ENCODE measurements around the gene FREM1. TPM values are rescaled to one million over a fixed set of nuclear protein-coding genes. Genes with fewer than 3 reads are reported as not detected.

FREM1 gene
- total and polyA plus RNA-seq, 2 of the 13 experiments (the other 11 are each of a cell fraction or from before 2014, with no cell fraction given), result 64.3 to 202 TPM

DNA sequence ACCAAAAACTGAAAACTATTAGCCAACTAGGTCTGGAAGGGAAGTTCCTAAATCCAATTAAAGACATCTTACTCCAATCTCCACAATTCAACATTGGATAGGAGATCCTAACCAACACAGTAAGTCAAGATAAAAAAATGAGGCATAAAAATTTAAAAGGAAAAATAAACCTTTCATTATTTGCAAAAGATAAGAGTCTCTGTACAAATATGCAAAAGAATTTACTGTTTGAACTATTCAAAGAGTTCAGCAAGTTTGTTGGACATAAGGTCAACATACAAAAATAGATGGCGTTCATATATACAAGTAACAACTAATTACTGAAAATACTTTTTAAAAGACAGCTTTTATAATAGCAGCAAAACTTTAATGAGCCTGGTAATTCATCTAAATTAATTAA, 3.1 kb upstream of the FREM1 start:
- Histone ChIP-seq H3K4me2 (ENCODE audit: low read depth, low read length) (peak overlapping the region; percentile 40; the same call in 1 of the 2 replicates), H3K36me3 (replicated peaks in 1 of 2; ENCODE audit: control insufficient read depth in 1 of 2, insufficient read depth in 2 of 2, low read length in 2 of 2) (no peaks in the 10 kb centered on the region), H3K9ac (ENCODE audit: insufficient read depth, low read depth, low read length) (no peak overlapping the region), H3K9me3 (ENCODE audit: low read length) (no peaks in the 10 kb centered on the region), H3K4me3 (replicated peaks in 1 of 3; ENCODE audit: insufficient read depth in 1 of 3, low read depth in 2 of 3, low read length in 3 of 3) (no peak overlapping the region), H3K4me1 (ENCODE audit: insufficient read depth, low read length) (peaks cover 66% of the 10 kb centered on the region), H2AFZ (ENCODE audit: low read length) (no peak overlapping the region), H4K20me1 (ENCODE audit: insufficient read depth, low read length) (no peaks in the 10 kb centered on the region), H3K27me3 (ENCODE audit: control insufficient read depth in 1 of 2, insufficient read depth in 2 of 2, low read length in 2 of 2) (no peaks in the 10 kb centered on the region; a peak in 1 of 5 replicates), H3K27ac (ENCODE audit: extremely low read length, insufficient read depth, low read length) (no peak overlapping the region), H3K79me2 (ENCODE audit: insufficient read depth, low read length) (peaks cover 12% of the 10 kb centered on the region)
- intact Hi-C loops (cut with micrococcal nuclease; ENCODE audit: unreplicated experiment), result no loop called here
- no peak for FAIRE-seq
- no peak for ATAC-seq
- BruUV-seq (replicated peaks), result no TSS peak
- ChIA-PET POLR2A (no interaction called here), CTCF (ENCODE audit: low intra/inter-chr PET ratio, low total read pairs) (no interaction called here)
- WGBS (ENCODE audit: low lambda C conversion rate), result 0% methylated on average over 1 of the region's 1 CpG
- in situ Hi-C loops (cut with HindIII; ENCODE audit: extremely low pct_ligation_motif_present, low pct_unique_long_range_greater_than_20kb), result no loop called here
- DNase-seq (ENCODE audit: low spot score), result peak; percentile 51
- no peak for TF ChIP-seq TARDBP (CRISPR knock-in tag; IDR thresholded peaks at IDR 0.05)
- TF ChIP-seq, protein P1, sequence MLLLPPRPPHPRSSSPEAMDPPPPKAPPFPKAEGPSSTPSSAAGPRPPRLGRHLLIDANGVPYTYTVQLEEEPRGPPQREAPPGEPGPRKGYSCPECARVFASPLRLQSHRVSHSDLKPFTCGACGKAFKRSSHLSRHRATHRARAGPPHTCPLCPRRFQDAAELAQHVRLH (CRISPR knock-in tag; IDR thresholded peaks at IDR 0.05; ENCODE audit: borderline replicate concordance, low read depth), result no peak
- TF ChIP-seq NCOA2 (CRISPR knock-in tag; IDR thresholded peaks at IDR 0.05), result peak; percentile 58; the same call in 1 of the 2 replicates
- peak; percentile 79; the same call in 1 of the 2 replicates for TF ChIP-seq TBX3 (IDR thresholded peaks at IDR 0.05; ENCODE audit: borderline replicate concordance)
- no peak for TF ChIP-seq MAF1 (CRISPR knock-in tag; IDR thresholded peaks at IDR 0.05; ENCODE audit: borderline replicate concordance)
- TF ChIP-seq, protein P2, sequence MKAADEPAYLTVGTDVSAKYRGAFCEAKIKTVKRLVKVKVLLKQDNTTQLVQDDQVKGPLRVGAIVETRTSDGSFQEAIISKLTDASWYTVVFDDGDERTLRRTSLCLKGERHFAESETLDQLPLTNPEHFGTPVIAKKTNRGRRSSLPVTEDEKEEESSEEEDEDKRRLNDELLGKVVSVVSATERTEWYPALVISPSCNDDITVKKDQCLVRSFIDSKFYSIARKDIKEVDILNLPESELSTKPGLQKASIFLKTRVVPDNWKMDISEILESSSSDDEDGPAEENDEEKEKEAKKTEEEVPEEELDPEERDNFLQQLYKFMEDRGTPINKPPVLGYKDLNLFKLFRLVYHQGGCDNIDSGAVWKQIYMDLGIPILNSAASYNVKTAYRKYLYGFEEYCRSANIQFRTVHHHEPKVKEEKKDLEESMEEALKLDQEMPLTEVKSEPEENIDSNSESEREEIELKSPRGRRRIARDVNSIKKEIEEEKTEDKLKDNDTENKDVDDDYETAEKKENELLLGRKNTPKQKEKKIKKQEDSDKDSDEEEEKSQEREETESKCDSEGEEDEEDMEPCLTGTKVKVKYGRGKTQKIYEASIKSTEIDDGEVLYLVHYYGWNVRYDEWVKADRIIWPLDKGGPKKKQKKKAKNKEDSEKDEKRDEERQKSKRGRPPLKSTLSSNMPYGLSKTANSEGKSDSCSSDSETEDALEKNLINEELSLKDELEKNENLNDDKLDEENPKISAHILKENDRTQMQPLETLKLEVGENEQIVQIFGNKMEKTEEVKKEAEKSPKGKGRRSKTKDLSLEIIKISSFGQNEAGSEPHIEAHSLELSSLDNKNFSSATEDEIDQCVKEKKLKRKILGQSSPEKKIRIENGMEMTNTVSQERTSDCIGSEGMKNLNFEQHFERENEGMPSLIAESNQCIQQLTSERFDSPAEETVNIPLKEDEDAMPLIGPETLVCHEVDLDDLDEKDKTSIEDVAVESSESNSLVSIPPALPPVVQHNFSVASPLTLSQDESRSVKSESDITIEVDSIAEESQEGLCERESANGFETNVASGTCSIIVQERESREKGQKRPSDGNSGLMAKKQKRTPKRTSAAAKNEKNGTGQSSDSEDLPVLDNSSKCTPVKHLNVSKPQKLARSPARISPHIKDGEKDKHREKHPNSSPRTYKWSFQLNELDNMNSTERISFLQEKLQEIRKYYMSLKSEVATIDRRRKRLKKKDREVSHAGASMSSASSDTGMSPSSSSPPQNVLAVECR (CRISPR knock-in tag; IDR thresholded peaks at IDR 0.05; ENCODE audit: borderline replicate concordance), result no peak
- peak; percentile 74; the same call in 1 of the 2 replicates for TF ChIP-seq NFIC (IDR thresholded peaks at IDR 0.05; ENCODE audit: low read length)
- no peak for TF ChIP-seq ZNF556 (CRISPR knock-in tag; IDR thresholded peaks at IDR 0.05; ENCODE audit: borderline replicate concordance)
- TF ChIP-seq, protein P3, sequence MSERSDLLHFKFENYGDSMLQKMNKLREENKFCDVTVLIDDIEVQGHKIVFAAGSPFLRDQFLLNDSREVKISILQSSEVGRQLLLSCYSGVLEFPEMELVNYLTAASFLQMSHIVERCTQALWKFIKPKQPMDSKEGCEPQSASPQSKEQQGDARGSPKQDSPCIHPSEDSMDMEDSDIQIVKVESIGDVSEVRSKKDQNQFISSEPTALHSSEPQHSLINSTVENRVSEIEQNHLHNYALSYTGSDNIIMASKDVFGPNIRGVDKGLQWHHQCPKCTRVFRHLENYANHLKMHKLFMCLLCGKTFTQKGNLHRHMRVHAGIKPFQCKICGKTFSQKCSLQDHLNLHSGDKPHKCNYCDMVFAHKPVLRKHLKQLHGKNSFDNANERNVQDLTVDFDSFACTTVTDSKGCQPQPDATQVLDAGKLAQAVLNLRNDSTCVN (CRISPR knock-in tag; IDR thresholded peaks at IDR 0.05; ENCODE audit: borderline replicate concordance), result no peak
- peak; percentile 69 for TF ChIP-seq FOXA1 (IDR thresholded peaks at IDR 0.05)
- TF ChIP-seq FOXA1 (CRISPR knock-in tag; IDR thresholded peaks at IDR 0.05), result peak; percentile 38; the same call in 1 of the 2 replicates
- TF ChIP-seq, protein P4, sequence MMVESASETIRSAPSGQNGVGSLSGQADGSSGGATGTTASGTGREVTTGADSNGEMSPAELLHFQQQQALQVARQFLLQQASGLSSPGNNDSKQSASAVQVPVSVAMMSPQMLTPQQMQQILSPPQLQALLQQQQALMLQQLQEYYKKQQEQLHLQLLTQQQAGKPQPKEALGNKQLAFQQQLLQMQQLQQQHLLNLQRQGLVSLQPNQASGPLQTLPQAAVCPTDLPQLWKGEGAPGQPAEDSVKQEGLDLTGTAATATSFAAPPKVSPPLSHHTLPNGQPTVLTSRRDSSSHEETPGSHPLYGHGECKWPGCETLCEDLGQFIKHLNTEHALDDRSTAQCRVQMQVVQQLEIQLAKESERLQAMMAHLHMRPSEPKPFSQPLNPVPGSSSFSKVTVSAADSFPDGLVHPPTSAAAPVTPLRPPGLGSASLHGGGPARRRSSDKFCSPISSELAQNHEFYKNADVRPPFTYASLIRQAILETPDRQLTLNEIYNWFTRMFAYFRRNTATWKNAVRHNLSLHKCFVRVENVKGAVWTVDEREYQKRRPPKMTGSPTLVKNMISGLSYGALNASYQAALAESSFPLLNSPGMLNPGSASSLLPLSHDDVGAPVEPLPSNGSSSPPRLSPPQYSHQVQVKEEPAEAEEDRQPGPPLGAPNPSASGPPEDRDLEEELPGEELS (CRISPR knock-in tag; IDR thresholded peaks at IDR 0.05), result no peak
- TF ChIP-seq PTBP1 (IDR thresholded peaks at IDR 0.05; ENCODE audit: low read depth, low read length, poor library complexity, severe bottlenecking), result no peak
- TF ChIP-seq, protein P5, sequence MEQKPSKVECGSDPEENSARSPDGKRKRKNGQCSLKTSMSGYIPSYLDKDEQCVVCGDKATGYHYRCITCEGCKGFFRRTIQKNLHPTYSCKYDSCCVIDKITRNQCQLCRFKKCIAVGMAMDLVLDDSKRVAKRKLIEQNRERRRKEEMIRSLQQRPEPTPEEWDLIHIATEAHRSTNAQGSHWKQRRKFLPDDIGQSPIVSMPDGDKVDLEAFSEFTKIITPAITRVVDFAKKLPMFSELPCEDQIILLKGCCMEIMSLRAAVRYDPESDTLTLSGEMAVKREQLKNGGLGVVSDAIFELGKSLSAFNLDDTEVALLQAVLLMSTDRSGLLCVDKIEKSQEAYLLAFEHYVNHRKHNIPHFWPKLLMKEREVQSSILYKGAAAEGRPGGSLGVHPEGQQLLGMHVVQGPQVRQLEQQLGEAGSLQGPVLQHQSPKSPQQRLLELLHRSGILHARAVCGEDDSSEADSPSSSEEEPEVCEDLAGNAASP (CRISPR knock-in tag; IDR thresholded peaks at IDR 0.05; ENCODE audit: borderline replicate concordance), result no peak
- TF ChIP-seq ISL2 (CRISPR knock-in tag; IDR thresholded peaks at IDR 0.05), result peak; percentile 76
